GM12878 (cell line): ENCODE measurements around the gene CAV1. TPM values are rescaled to one million over a fixed set of nuclear protein-coding genes. Genes with fewer than 3 reads are reported as not detected.

Experiments
- ASH2L ChIP-seq: fragments of 300-600, 200-600 bp; sonication (generic); IDR thresholded peaks from 2 replicates; pipeline ENCODE4 v1.6.1; 2017; ENCODE audit warnings: low read depth, mild to moderate bottlenecking, borderline replicate concordance
- BACH1 ChIP-seq: fragments of 450-650 bp; IDR thresholded peaks from 2 replicates; pipeline ENCODE4 v1.6.1; 2017; ENCODE audit warnings: mild to moderate bottlenecking, borderline replicate concordance
- E4F1 ChIP-seq: fragments of 450-650 bp; IDR thresholded peaks from 2 replicates; pipeline ENCODE4 v1.6.1; 2018; ENCODE audit warnings: borderline replicate concordance, mild to moderate bottlenecking; ENCODE audit not compliant: partially characterized antibody
- HDGF ChIP-seq: fragments of 450-650 bp; IDR thresholded peaks from 2 replicates; pipeline ENCODE4 v1.6.1; 2016; ENCODE audit warnings: antibody characterized with exemption
- JUNB ChIP-seq: IDR thresholded peaks from 2 replicates; pipeline ENCODE4 v1.6.1; 2016; ENCODE audit warnings: antibody characterized with exemption, mild to moderate bottlenecking
- KAT2A ChIP-seq: conservative IDR thresholded peaks from 2 replicates; pipeline ENCODE4 v1.6.1; 2011; ENCODE audit warnings: low read depth, low read length; ENCODE audit not compliant: control insufficient read depth
- MAX ChIP-seq: IDR thresholded peaks from 2 replicates; pipeline ENCODE4 v1.6.1; 2012; ENCODE audit warnings: low read depth, low read length, improper control_type of control experiment
- NFXL1 ChIP-seq: fragments of 450-650 bp; IDR thresholded peaks from 2 replicates; pipeline ENCODE4 v1.6.1; 2017; ENCODE audit warnings: antibody characterized with exemption, mild to moderate bottlenecking, borderline replicate concordance
- PRDM15 ChIP-seq: fragments of 450-650 bp; formaldehyde crosslinking; IDR thresholded peaks from 2 replicates; pipeline ENCODE4 v1.4.0; 2020; ENCODE audit warnings: mild to moderate bottlenecking, moderate library complexity
- RAD21 ChIP-seq: IDR thresholded peaks from 2 replicates; pipeline ENCODE4 v1.6.1; 2011; ENCODE audit warnings: mild to moderate bottlenecking, low read depth, low read length, moderate library complexity; ENCODE audit not compliant: insufficient read depth
- STAT3 ChIP-seq: IDR thresholded peaks from 2 replicates; pipeline ENCODE4 v1.6.1; 2011; ENCODE audit warnings: low read depth, low read length, improper control_type of control experiment
- TAF1 ChIP-seq: IDR thresholded peaks from 2 replicates; pipeline ENCODE4 v1.6.1; 2011; ENCODE audit warnings: mild to moderate bottlenecking, low read depth, low read length, borderline replicate concordance
- polyA plus RNA-seq, 11 experiments: library from polyadenylated mRNA; depleted of rRNA in 4 of 11; unstranded in 6 of 11; stranded (reverse) in 5 of 11; fragments of >200 nt; fragmentation: Nextera tagmentation in 4 of 11; fragmentation: Illumina TruSeq in 1 of 11; extraction: Ambion mirVana in 4 of 11; extraction: Trizol in 1 of 11; gene quantifications; 1 replicate in 1 of 11; 2 replicates in 10 of 11; pipeline versions ENCODE4 v1.2.1 to v1.2.3, GENCODE V29; 2011 to 2016; ENCODE audit warnings: inconsistent platforms in 2 of 11, missing spikeins in 2 of 11, low read depth in 1 of 11
- total RNA-seq, 4 experiments: library from RNA; depleted of rRNA in 3 of 4; stranded (reverse); fragments of >200 nt in 3 of 4; fragmentation: Illumina TruSeq in 1 of 4; extraction: Trizol in 1 of 4; gene quantifications; 2 replicates each; pipeline versions ENCODE4 v1.2.1 to v1.2.3, GENCODE V29; 2013 to 2021

Gene CAV1
- total and polyA plus RNA-seq, 10 of the 15 experiments (the other 5 are each of a cell fraction or from before 2014, with no cell fraction given), result 0.45 to 26.5 (median 2.0) TPM

GRCh38 chr7:116525913-116526861, 1.4 kb downstream of the CAV1 start (continued):
- TF ChIP-seq PRDM15 (CRISPR knock-in tag), result no peak
- no peak for TF ChIP-seq KAT2A
- TF ChIP-seq E4F1, result no peak
- TF ChIP-seq RAD21, result peak; percentile 57
- 0 out of 2 replicates have a peak, but pooled peaks have one; percentile 22 for TF ChIP-seq NFXL1
- TF ChIP-seq HDGF, result 0 out of 2 replicates have a peak, but pooled peaks have one; percentile 17
- no peak for TF ChIP-seq MAX
- no peak for TF ChIP-seq TAF1
- TF ChIP-seq ASH2L, result no peak
- TF ChIP-seq STAT3, result no peak
- peak; percentile 59; the same call in 1 of the 2 replicates for TF ChIP-seq BACH1
- TF ChIP-seq JUNB, result no peak
